GM21515 (cell line): ENCODE data around the gene TCF23.
"Not testable (repeated sequence)": the region's sequence is repeated elsewhere in the genome, so short reads cannot be mapped to it uniquely, and the experiment has no call there.

Experiments
- ATAC-seq: cut with Tn5 transposase; IDR thresholded peaks from one replicate; pipeline ENCODE4 v1.9.1; 2021; ENCODE audit not compliant: unreplicated experiment

TCF23 gene

GRCh38 chr2:27185331-27186026, 36.7 kb downstream of the TCF23 start:
- no peak for ATAC-seq

GRCh38 chr2:27186613-27187345, 38.0 kb downstream of the TCF23 start:
- ATAC-seq, result no peak

GRCh38 chr2:27189989-27190388, 41.2 kb downstream of the TCF23 start:
- ATAC-seq, result no peak

- no peak for ATAC-seq
Measured at GRCh38 chr2:27191070-27191829, 42.4 kb downstream of the TCF23 start.

- ATAC-seq, result no peak
Measured at GRCh38 chr2:27194538-27195354, 45.9 kb downstream of the TCF23 start.

- not testable (repeated sequence) for ATAC-seq
Measured at GRCh38 chr2:27195799-27196198, 47.0 kb downstream of the TCF23 start.

- not testable (repeated sequence) for ATAC-seq
Measured at GRCh38 chr2:27198068-27198467, 49.3 kb downstream of the TCF23 start.

GRCh38 chr2:27198627-27199026, 49.8 kb downstream of the TCF23 start:
- no peak for ATAC-seq

GRCh38 chr2:27199241-27199640, 50.4 kb downstream of the TCF23 start:
- no peak for ATAC-seq

GRCh38 chr2:27201675-27202074, 52.9 kb downstream of the TCF23 start:
- ATAC-seq, result no peak

- no peak for ATAC-seq
Measured at GRCh38 chr2:27202854-27203253, 54.0 kb downstream of the TCF23 start.

- no peak for ATAC-seq
Measured at GRCh38 chr2:27203741-27204140, 54.9 kb downstream of the TCF23 start.

- no peak for ATAC-seq
Measured at GRCh38 chr2:27204566-27204965, 55.8 kb downstream of the TCF23 start.

- no peak for ATAC-seq
Measured at GRCh38 chr2:27205206-27205605, 56.4 kb downstream of the TCF23 start.

- no peak for ATAC-seq
Measured at GRCh38 chr2:27206346-27206745, 57.5 kb downstream of the TCF23 start.
